HCT116 (cell line): ENCODE results near the gene EN2. TPM values are rescaled to one million over a fixed set of nuclear protein-coding genes. Genes with fewer than 3 reads are reported as not detected.

Source experiments
- ATAC-seq: fragments of 200-7000 bp; cut with Tn5 transposase; 2 replicates; pipeline ENCODE4 v1.9.1; 2020; ENCODE audit warnings: mild to moderate bottlenecking, moderate library complexity
- BruUV-seq: library from RNA; stranded (reverse); fragments of 400-500 nt; replicated peaks from 2 replicates; lab custom pipeline; 2021; lab: Mats Ljungman, UMichigan
- CTCF ChIA-PET: fragments of 300-600 bp; sonication (Branson Sonifier 250); formaldehyde crosslinking; loops from one replicate; lab custom pipeline; 2021; ENCODE audit warnings: antibody characterized with exemption; lab: Charles Lee
- POLR2A ChIA-PET: fragments of 300-600, 350-600 bp; sonication (Branson Sonifier 250); formaldehyde crosslinking; loops from one replicate; lab custom pipeline; 2021; ENCODE audit warnings: antibody characterized with exemption; lab: Charles Lee
- RAD21 ChIA-PET, 2 experiments: fragments of 300-600 bp; sonication (Branson Sonifier 250); formaldehyde crosslinking; loops; one replicate each; lab custom pipeline; 2023; ENCODE audit warnings: low total read pairs in 2 of 2; ENCODE audit not compliant: uncharacterized antibody in 2 of 2, unreplicated experiment in 2 of 2, low non-redundant PET in 1 of 2; lab: Charles Lee
- DNase-seq: peaks from one replicate; pipeline ENCODE4 v3.0.0-alpha.2; 2010; ENCODE audit warnings: low read depth, low spot score
- H2AFZ ChIP-seq: fragments of 200-600 bp; shearing (Covaris generic), sonication (generic); 2 replicates; pipeline ENCODE4 v1.6.1; 2017; ENCODE audit warnings: low read depth, mixed run types, mixed read lengths, antibody characterized with exemption, low read length; ENCODE audit not compliant: poor library complexity, severe bottlenecking
- H3K27ac ChIP-seq: 2 replicates; pipeline ENCODE4 v1.5.1; 2012; ENCODE audit warnings: low read depth, low read length
- H3K27me3 ChIP-seq: fragments of 200-600 bp; sonication (generic); 2 replicates; pipeline ENCODE4 v1.6.1; 2016; ENCODE audit warnings: mixed run types, low read length, mixed read lengths; ENCODE audit not compliant: insufficient read depth
- H3K36me3 ChIP-seq, 2 experiments: fragments of 200-500 bp in 1 of 2; fragments of 200-600 bp in 1 of 2; sonication (Bioruptor generic) in 1 of 2; sonication (generic) in 1 of 2; 2 replicates each; pipeline versions ENCODE4 v1.5.1 to v1.6.1; 2014 to 2016; ENCODE audit warnings: low read length in 2 of 2, inconsistent platforms in 1 of 2, mixed read lengths in 1 of 2, mixed run types in 1 of 2; ENCODE audit not compliant: insufficient read depth in 2 of 2, control insufficient read depth in 1 of 2
- H3K4me1 ChIP-seq, 2 experiments: fragments of 200-600 bp in 1 of 2; sonication (generic) in 1 of 2; 2 replicates each; pipeline versions ENCODE4 v1.5.1 to v1.6.1; 2012 to 2017; ENCODE audit warnings: low read length in 2 of 2, inconsistent platforms in 1 of 2, mild to moderate bottlenecking in 1 of 2, mixed read lengths in 1 of 2, mixed run types in 1 of 2, moderate library complexity in 1 of 2; ENCODE audit not compliant: insufficient read depth in 2 of 2, control insufficient read depth in 1 of 2
- H3K4me2 ChIP-seq: fragments of 200-600 bp; sonication (generic); 2 replicates; pipeline ENCODE4 v1.6.1; 2017; ENCODE audit warnings: mixed run types, low read length, mixed read lengths
- H3K4me3 ChIP-seq, 2 experiments: fragments of 200-600 bp in 1 of 2; sonication (generic) in 1 of 2; replicated peaks in 1 of 2; 2 replicates each; pipeline ENCODE4 v1.5.1; 2011 to 2016; ENCODE audit warnings: low read length in 2 of 2, control low read depth in 1 of 2, low read depth in 1 of 2, mild to moderate bottlenecking in 1 of 2, mixed read lengths in 1 of 2, mixed run types in 1 of 2
- H3K79me2 ChIP-seq: fragments of 200-600 bp; sonication (generic); 2 replicates; pipeline ENCODE4 v1.6.1; 2017; ENCODE audit warnings: mild to moderate bottlenecking, mixed run types, low read length, moderate library complexity, mixed read lengths; ENCODE audit not compliant: insufficient read depth
- H3K9ac ChIP-seq: fragments of 200-600 bp; sonication (generic); 2 replicates; pipeline ENCODE4 v1.6.1; 2016; ENCODE audit warnings: low read length, mixed read lengths
- H3K9me2 ChIP-seq: fragments of 200-600 bp; sonication (generic), shearing (Covaris generic); 2 replicates; pipeline ENCODE4 v1.6.1; 2017; ENCODE audit warnings: mixed run types, mild to moderate bottlenecking, moderate library complexity; ENCODE audit not compliant: insufficient read depth
- H3K9me3 ChIP-seq, 2 experiments: fragments of 200-500 bp in 1 of 2; fragments of 200-600 bp in 1 of 2; sonication (Bioruptor generic) in 1 of 2; sonication (generic) in 1 of 2; 2 replicates each; pipeline ENCODE4 v1.6.1; 2014 to 2017; ENCODE audit warnings: low read length in 2 of 2, mixed read lengths in 2 of 2, inconsistent platforms in 1 of 2, low read depth in 1 of 2, mild to moderate bottlenecking in 1 of 2, mixed run types in 1 of 2, moderate library complexity in 1 of 2; ENCODE audit not compliant: control insufficient read depth in 1 of 2, insufficient read depth in 1 of 2
- H4K20me1 ChIP-seq: fragments of 200-600 bp; sonication (generic), shearing (Covaris generic); 2 replicates; pipeline ENCODE4 v1.6.1; 2017; ENCODE audit warnings: mixed run types, mild to moderate bottlenecking, moderate library complexity; ENCODE audit not compliant: insufficient read depth
- CEBPB ChIP-seq: IDR thresholded peaks from 2 replicates; pipeline ENCODE4 v1.6.1; 2012; ENCODE audit warnings: low read depth
- FOSL1 ChIP-seq: IDR thresholded peaks from 2 replicates; pipeline ENCODE4 v1.6.1; 2012; ENCODE audit warnings: low read depth
- JUND ChIP-seq: IDR thresholded peaks from 2 replicates; pipeline ENCODE4 v1.6.1; 2012
- POLR2A ChIP-seq: IDR thresholded peaks from 2 replicates; pipeline ENCODE4 v1.7.0; 2011; ENCODE audit warnings: borderline replicate concordance; ENCODE audit not compliant: insufficient read depth, insufficient read length; ENCODE audit errors: extremely low read depth
- ZNF274 ChIP-seq: fragments of 200-500 bp; sonication (Bioruptor generic); IDR thresholded peaks from 2 replicates; pipeline ENCODE4 v1.6.1; 2014; ENCODE audit warnings: mild to moderate bottlenecking, low read depth, low read length, inconsistent platforms
- intact Hi-C: fragments of 100-400 bp; cut with micrococcal nuclease; formaldehyde crosslinking; loops from 2 replicates; pipeline ENCODE4 v1.10.0; 2022
- total RNA-seq: library from RNA; stranded (reverse); gene quantifications from one replicate; pipeline ENCODE4 v1.2.1, GENCODE V29; 2021; ENCODE audit not compliant: unreplicated experiment
- TF ChIP-seq, protein P1 (sequence below): IDR thresholded peaks from 2 replicates; pipeline ENCODE4 v1.6.1; 2011; ENCODE audit warnings: mild to moderate bottlenecking, low read length, moderate library complexity; ENCODE audit not compliant: insufficient replicate concordance; ENCODE audit errors: extremely low read depth
- TF ChIP-seq, protein P2 (sequence below): IDR thresholded peaks from 2 replicates; pipeline ENCODE4 v1.6.1; 2012; ENCODE audit warnings: low read depth
- TF ChIP-seq, protein P3 (sequence below): IDR thresholded peaks from 2 replicates; pipeline ENCODE4 v1.6.1; 2012
- TF ChIP-seq, protein P4 (sequence below): IDR thresholded peaks from 2 replicates; pipeline ENCODE4 v1.6.1; 2012

Gene EN2
- total RNA-seq, 1 experiment from 2014 or later, result 0.32 TPM

DNA sequence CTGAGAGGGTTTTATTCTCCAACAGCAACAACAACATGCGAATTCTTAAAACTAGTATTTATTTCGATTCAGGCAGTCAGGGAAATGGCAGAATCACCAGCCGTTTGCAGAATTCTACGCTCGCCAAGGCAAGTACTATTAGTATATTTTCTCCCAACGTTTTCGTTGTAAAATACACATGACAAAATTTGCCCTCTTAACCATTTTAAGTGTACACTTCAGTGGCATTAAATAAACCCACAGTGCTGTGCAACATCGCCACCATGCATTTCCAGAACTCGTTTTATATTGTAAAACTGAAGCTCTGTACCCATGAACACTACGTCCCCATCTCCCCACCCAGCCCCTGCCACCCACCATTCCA lies 10.8 kb downstream of the EN2 start:
- Histone ChIP-seq H3K9me2 (no peaks in the 10 kb centered on the region), H3K79me2 (no peaks in the 10 kb centered on the region), H3K4me3 (no peak overlapping the region), H3K9me3 (no peaks in the 10 kb centered on the region), H3K27me3 (peaks cover 8% of the 10 kb centered on the region; the same call in 1 of the 2 replicates), H3K4me1 (no peaks in the 10 kb centered on the region), H3K27ac (no peak overlapping the region), H3K36me3 (no peaks in the 10 kb centered on the region), H3K9ac (no peak overlapping the region), H4K20me1 (no peaks in the 10 kb centered on the region), H2AFZ (no peak overlapping the region), H3K4me2 (no peak overlapping the region)
- ATAC-seq (no peak), DNase-seq (no peak)
- BruUV-seq, result no TSS peak
- intact Hi-C loops, result no loop called here
- TF ChIP-seq FOSL1 (no peak), CEBPB (no peak), POLR2A (no peak), ZNF274 (no peak), JUND (no peak)
- TF ChIP-seq, protein P1, sequence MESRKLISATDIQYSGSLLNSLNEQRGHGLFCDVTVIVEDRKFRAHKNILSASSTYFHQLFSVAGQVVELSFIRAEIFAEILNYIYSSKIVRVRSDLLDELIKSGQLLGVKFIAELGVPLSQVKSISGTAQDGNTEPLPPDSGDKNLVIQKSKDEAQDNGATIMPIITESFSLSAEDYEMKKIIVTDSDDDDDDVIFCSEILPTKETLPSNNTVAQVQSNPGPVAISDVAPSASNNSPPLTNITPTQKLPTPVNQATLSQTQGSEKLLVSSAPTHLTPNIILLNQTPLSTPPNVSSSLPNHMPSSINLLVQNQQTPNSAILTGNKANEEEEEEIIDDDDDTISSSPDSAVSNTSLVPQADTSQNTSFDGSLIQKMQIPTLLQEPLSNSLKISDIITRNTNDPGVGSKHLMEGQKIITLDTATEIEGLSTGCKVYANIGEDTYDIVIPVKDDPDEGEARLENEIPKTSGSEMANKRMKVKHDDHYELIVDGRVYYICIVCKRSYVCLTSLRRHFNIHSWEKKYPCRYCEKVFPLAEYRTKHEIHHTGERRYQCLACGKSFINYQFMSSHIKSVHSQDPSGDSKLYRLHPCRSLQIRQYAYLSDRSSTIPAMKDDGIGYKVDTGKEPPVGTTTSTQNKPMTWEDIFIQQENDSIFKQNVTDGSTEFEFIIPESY, result no peak
- TF ChIP-seq, protein P2, sequence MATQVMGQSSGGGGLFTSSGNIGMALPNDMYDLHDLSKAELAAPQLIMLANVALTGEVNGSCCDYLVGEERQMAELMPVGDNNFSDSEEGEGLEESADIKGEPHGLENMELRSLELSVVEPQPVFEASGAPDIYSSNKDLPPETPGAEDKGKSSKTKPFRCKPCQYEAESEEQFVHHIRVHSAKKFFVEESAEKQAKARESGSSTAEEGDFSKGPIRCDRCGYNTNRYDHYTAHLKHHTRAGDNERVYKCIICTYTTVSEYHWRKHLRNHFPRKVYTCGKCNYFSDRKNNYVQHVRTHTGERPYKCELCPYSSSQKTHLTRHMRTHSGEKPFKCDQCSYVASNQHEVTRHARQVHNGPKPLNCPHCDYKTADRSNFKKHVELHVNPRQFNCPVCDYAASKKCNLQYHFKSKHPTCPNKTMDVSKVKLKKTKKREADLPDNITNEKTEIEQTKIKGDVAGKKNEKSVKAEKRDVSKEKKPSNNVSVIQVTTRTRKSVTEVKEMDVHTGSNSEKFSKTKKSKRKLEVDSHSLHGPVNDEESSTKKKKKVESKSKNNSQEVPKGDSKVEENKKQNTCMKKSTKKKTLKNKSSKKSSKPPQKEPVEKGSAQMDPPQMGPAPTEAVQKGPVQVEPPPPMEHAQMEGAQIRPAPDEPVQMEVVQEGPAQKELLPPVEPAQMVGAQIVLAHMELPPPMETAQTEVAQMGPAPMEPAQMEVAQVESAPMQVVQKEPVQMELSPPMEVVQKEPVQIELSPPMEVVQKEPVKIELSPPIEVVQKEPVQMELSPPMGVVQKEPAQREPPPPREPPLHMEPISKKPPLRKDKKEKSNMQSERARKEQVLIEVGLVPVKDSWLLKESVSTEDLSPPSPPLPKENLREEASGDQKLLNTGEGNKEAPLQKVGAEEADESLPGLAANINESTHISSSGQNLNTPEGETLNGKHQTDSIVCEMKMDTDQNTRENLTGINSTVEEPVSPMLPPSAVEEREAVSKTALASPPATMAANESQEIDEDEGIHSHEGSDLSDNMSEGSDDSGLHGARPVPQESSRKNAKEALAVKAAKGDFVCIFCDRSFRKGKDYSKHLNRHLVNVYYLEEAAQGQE, result no peak
- TF ChIP-seq, protein P3, sequence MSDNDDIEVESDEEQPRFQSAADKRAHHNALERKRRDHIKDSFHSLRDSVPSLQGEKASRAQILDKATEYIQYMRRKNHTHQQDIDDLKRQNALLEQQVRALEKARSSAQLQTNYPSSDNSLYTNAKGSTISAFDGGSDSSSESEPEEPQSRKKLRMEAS, result no peak
- TF ChIP-seq, protein P4, sequence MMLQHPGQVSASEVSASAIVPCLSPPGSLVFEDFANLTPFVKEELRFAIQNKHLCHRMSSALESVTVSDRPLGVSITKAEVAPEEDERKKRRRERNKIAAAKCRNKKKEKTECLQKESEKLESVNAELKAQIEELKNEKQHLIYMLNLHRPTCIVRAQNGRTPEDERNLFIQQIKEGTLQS, result no peak
- ChIA-PET RAD21 (no interaction called here), POLR2A (no interaction called here), CTCF (no interaction called here)
